ENCODE data around the gene ZMYND19.
"Not testable (repeated sequence)": the region's sequence is repeated elsewhere in the genome, so short reads cannot be mapped to it uniquely, and the experiment has no call there.

ZMYND19 gene

DNA sequence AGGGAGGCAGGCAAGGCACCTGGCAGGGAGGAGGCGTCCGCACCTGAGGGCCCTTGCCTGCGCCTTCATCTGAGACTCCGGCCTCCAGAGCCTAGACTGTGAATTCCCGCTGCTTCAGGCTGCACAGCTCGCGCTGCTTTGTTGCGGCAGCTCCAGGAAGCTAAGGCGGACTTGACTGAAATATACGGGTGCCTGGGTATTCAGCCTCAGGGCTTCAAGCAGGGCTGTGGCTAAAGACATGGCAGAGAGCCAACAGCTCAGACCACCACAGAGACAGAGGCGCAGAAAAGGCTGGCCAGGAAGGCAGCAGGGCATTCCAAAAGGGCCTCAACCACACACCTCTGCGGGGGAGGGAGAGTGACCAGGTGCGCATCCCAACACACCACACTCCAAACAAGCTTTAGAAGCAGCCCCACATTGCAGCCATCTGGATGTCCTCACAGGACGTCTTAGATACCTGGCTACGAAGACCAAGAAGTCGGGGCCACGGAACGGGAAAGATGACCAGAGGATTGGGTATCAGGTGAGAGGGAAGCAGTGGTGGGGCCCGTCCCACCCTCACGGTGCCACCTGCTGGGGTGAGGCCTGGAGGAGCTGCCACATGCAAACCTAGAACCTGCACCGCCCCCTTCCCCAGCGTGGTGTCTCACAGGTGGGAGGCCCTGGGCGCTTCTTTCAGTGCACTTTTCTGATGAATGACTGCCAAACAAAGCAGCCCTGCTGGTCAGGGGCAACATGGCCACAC lies 9.9 kb downstream of the ZMYND19 start:
- Mint-ChIP-seq H3K9me3 (no peaks in the 10 kb centered on the region), H3K36me3 (ENCODE audit: insufficient read depth) (peaks cover 14% of the 10 kb centered on the region), H3K27me3 (no peaks in the 10 kb centered on the region), H3K27ac (ENCODE audit: low read depth) (no peak overlapping the region), H3K4me1 (peaks cover 13% of the 10 kb centered on the region), H3K4me3 (no peak overlapping the region)
- no peak for DNase-seq (ENCODE audit: low spot score in 2 of 2)
- ATAC-seq (replicated peaks; ENCODE audit: extremely low read depth, poor library complexity, severe bottlenecking), result no peak

DNA sequence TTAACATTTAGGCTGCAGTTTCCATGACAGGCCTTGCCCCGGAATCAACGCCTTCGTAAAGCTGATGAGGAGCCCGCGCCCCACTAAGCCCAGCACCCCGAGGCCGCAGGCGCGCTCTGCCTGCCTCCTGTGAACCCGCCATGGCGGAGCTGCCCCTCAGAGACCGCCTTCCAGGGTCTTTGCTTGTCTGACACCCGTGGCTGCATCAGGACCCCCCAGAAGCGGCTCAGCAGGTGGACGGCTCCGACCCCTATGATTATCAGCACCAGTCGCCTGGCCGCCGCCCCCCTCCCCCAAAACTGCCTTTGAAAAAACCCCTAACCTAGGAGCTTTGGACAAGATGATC lies 11.1 kb downstream of the ZMYND19 start:
- Mint-ChIP-seq H3K4me1 (peaks cover 19% of the 10 kb centered on the region), H3K36me3 (ENCODE audit: insufficient read depth) (peaks cover 22% of the 10 kb centered on the region), H3K27me3 (no peaks in the 10 kb centered on the region), H3K4me3 (peak overlapping the region; percentile 68), H3K9me3 (no peaks in the 10 kb centered on the region), H3K27ac (ENCODE audit: low read depth) (no peak overlapping the region)
- DNase-seq (ENCODE audit: low spot score in 2 of 2), result no peak
- ATAC-seq (replicated peaks; ENCODE audit: extremely low read depth, poor library complexity, severe bottlenecking), result no peak

- ATAC-seq (replicated peaks; ENCODE audit: extremely low read depth, poor library complexity, severe bottlenecking) (peak; percentile 98), DNase-seq (ENCODE audit: low spot score in 2 of 2) (peak; percentile 87 to 95)
- Mint-ChIP-seq H3K27ac (ENCODE audit: low read depth) (no peak within 1 kb of the TSS), H3K4me1 (peaks cover 19% of the 10 kb centered on the region), H3K9me3 (no peaks in the 10 kb centered on the region), H3K36me3 (ENCODE audit: insufficient read depth) (peaks cover 26% of the 10 kb centered on the region), H3K27me3 (no peaks in the 10 kb centered on the region), H3K4me3 (peak within 1 kb of the TSS; percentile 68)
These were observed 11.6 kb downstream of the ZMYND19 start, which contains the start of gene DPH7 for GRCh38 chr9:137578518-137579258. TSS of gene DPH7 (minus strand) at chr9:137578925. CDS start at chr9:137578777, 148 bp downstream.

- DNase-seq (ENCODE audit: low spot score in 2 of 2), result no peak
- Mint-ChIP-seq H3K27me3 (no peaks in the 10 kb centered on the region), H3K9me3 (no peaks in the 10 kb centered on the region), H3K4me3 (peak overlapping the region; percentile 61), H3K4me1 (peaks cover 25% of the 10 kb centered on the region), H3K27ac (ENCODE audit: low read depth) (peak overlapping the region; percentile 88), H3K36me3 (ENCODE audit: insufficient read depth) (peaks cover 38% of the 10 kb centered on the region)
- peak; percentile 20 for ATAC-seq (replicated peaks; ENCODE audit: extremely low read depth, poor library complexity, severe bottlenecking)
These were observed 14.4 kb downstream of the ZMYND19 start for GRCh38 chr9:137575716-137576411.

GRCh38 chr9:137575364-137575715 lies 15.0 kb downstream of the ZMYND19 start:
- no peak overlapping the region for H3K4me3 Mint-ChIP-seq
- H3K4me1 Mint-ChIP-seq, result peaks cover 31% of the 10 kb centered on the region
- ATAC-seq (replicated peaks; ENCODE audit: extremely low read depth, poor library complexity, severe bottlenecking) (no peak), DNase-seq (ENCODE audit: low spot score in 2 of 2) (no peak)
- no peaks in the 10 kb centered on the region for H3K9me3 Mint-ChIP-seq
- peaks cover 39% of the 10 kb centered on the region for H3K36me3 Mint-ChIP-seq (ENCODE audit: insufficient read depth)
- H3K27me3 Mint-ChIP-seq, result no peaks in the 10 kb centered on the region
- H3K27ac Mint-ChIP-seq (ENCODE audit: low read depth), result peak overlapping the region; percentile 88

DNA sequence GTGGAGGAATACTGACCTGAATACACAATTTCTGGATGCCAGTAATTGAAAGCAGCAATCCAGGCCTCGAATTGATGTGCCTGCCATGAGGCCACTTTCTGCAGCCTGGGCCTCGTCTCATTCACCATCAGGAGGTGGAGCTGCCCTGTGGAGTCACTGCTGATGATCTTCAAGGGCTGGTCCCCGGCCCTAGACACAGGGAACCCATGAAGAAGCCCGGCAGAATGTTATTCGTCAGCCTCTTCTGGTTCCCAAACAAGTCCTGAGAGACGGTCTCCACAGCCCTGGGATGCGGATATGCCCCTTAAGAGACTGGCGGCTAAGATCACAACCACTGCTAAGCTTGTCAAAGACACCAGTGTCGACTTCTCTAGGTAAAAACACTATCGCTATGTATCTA lies 16.1 kb downstream of the ZMYND19 start:
- DNase-seq (ENCODE audit: low spot score in 2 of 2), result no peak
- Mint-ChIP-seq H3K4me3 (no peak overlapping the region), H3K36me3 (ENCODE audit: insufficient read depth) (peaks cover 41% of the 10 kb centered on the region), H3K27me3 (no peaks in the 10 kb centered on the region), H3K9me3 (no peaks in the 10 kb centered on the region), H3K27ac (ENCODE audit: low read depth) (no peak overlapping the region), H3K4me1 (peaks cover 34% of the 10 kb centered on the region)
- ATAC-seq (replicated peaks; ENCODE audit: extremely low read depth, poor library complexity, severe bottlenecking), result no peak

GRCh38 chr9:137570566-137570965 lies 19.7 kb downstream of the ZMYND19 start:
- H3K27me3 Mint-ChIP-seq, result no peaks in the 10 kb centered on the region
- H3K9me3 Mint-ChIP-seq, result no peaks in the 10 kb centered on the region
- H3K27ac Mint-ChIP-seq (ENCODE audit: low read depth), result no peak overlapping the region
- peaks cover 32% of the 10 kb centered on the region for H3K4me1 Mint-ChIP-seq
- peaks cover 33% of the 10 kb centered on the region for H3K36me3 Mint-ChIP-seq (ENCODE audit: insufficient read depth)
- ATAC-seq (replicated peaks; ENCODE audit: extremely low read depth, poor library complexity, severe bottlenecking) (no peak), DNase-seq (ENCODE audit: low spot score in 2 of 2) (no peak)
- H3K4me3 Mint-ChIP-seq, result peak overlapping the region; percentile 46

GRCh38 chr9:137569609-137570203 lies 20.6 kb downstream of the ZMYND19 start:
- no peak overlapping the region for H3K27ac Mint-ChIP-seq (ENCODE audit: low read depth)

DNA sequence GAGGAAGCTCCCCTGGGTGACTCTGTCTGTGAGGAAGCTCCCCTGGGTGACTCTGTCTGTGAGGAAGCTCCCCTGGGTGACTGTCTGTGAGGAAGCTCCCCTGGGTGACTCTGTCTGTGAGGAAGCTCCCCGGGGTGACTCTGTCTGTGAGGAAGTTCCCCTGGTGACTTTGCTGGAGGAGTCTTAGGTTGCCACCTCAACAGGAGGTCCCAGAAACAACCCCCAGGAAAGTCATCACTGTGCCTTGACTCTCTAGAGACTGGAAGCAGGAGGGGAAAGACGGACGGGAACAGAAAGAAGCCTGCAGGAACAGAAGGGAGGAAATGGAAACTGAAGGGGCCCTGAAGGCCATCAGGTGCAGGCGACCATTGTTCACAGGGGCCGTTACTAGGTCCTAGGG lies 21.9 kb downstream of the ZMYND19 start:
- H3K4me3 Mint-ChIP-seq; H3K27me3 Mint-ChIP-seq; ATAC-seq (replicated peaks; ENCODE audit: extremely low read depth, poor library complexity, severe bottlenecking); DNase-seq (ENCODE audit: low spot score in 2 of 2); H3K9me3 Mint-ChIP-seq: not testable (repeated sequence)
- peaks cover 30% of the 10 kb centered on the region for H3K4me1 Mint-ChIP-seq
- peak overlapping the region; percentile 35 for H3K27ac Mint-ChIP-seq (ENCODE audit: low read depth)
- H3K36me3 Mint-ChIP-seq (ENCODE audit: insufficient read depth), result peaks cover 25% of the 10 kb centered on the region

More at GRCh38 chr9:137569609-137570203, 20.6 kb downstream of the ZMYND19 start:
- peaks cover 26% of the 10 kb centered on the region for H3K4me1 Mint-ChIP-seq
- no peaks in the 10 kb centered on the region for H3K9me3 Mint-ChIP-seq
- H3K36me3 Mint-ChIP-seq (ENCODE audit: insufficient read depth), result peaks cover 29% of the 10 kb centered on the region
- DNase-seq (ENCODE audit: low spot score in 2 of 2) (no peak), ATAC-seq (replicated peaks; ENCODE audit: extremely low read depth, poor library complexity, severe bottlenecking) (no peak)
- no peak overlapping the region for H3K4me3 Mint-ChIP-seq
- no peaks in the 10 kb centered on the region for H3K27me3 Mint-ChIP-seq

DNA sequence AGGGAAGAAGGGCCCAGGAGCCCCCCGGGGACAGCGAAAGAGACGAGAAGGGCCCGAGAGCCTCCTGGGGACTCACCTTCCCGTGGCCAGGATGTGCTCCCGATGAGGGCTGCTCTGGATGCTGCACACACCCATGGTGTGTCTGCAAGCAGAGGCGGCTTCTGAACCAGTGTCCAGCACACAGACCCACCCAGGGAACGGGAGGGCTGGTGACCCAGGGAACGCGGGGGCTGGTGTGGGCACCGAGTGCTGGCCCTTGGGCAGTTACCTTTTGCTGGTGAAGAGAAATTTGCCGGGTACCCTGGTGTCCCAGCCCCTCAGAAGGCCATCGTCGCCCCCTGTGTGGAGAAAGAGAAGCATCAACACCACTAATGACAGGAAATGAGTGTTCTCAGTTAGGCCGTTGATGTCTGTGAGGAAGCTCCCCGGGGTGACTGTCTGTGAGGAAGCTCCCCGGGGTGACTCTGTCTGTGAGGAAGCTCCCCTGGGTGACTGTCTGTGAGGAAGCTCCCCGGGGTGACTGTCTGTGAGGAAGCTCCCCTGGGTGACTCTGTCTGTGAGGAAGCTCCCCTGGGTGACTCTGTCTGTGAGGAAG lies 25.4 kb downstream of the ZMYND19 start:
- Mint-ChIP-seq H3K4me1 (peaks cover 15% of the 10 kb centered on the region), H3K36me3 (ENCODE audit: insufficient read depth) (peaks cover 21% of the 10 kb centered on the region), H3K4me3 (no peak overlapping the region), H3K27me3 (no peaks in the 10 kb centered on the region), H3K27ac (ENCODE audit: low read depth) (peak overlapping the region; percentile 86), H3K9me3 (no peaks in the 10 kb centered on the region)
- DNase-seq (ENCODE audit: low spot score in 2 of 2) (no peak), ATAC-seq (replicated peaks; ENCODE audit: extremely low read depth, poor library complexity, severe bottlenecking) (no peak)

- Mint-ChIP-seq H3K27ac (ENCODE audit: low read depth) (peak overlapping the region; percentile 86), H3K9me3 (no peaks in the 10 kb centered on the region), H3K4me1 (peaks cover 15% of the 10 kb centered on the region), H3K27me3 (no peaks in the 10 kb centered on the region), H3K36me3 (ENCODE audit: insufficient read depth) (peaks cover 25% of the 10 kb centered on the region), H3K4me3 (no peak overlapping the region)
- DNase-seq (ENCODE audit: low spot score in 2 of 2) (no peak), ATAC-seq (replicated peaks; ENCODE audit: extremely low read depth, poor library complexity, severe bottlenecking) (no peak)
These were observed 26.2 kb downstream of the ZMYND19 start for GRCh38 chr9:137564134-137564533.

- DNase-seq (ENCODE audit: low spot score in 2 of 2) (no peak), ATAC-seq (replicated peaks; ENCODE audit: extremely low read depth, poor library complexity, severe bottlenecking) (no peak)
- Mint-ChIP-seq H3K4me1 (no peaks in the 10 kb centered on the region), H3K4me3 (no peak overlapping the region), H3K9me3 (no peaks in the 10 kb centered on the region), H3K36me3 (ENCODE audit: insufficient read depth) (peaks cover 37% of the 10 kb centered on the region), H3K27ac (ENCODE audit: low read depth) (no peak overlapping the region), H3K27me3 (no peaks in the 10 kb centered on the region)
These were observed 32.2 kb downstream of the ZMYND19 start for GRCh38 chr9:137558127-137558526.

Measured in central memory CD8-positive, alpha-beta T cell (primary cell).